Loucy (cell line): ENCODE results near the gene PPP3CA.
A peak's percentile ranks its signal among the peaks of the same experiment; 100 is the strongest.

Experiments used
- H2AFZ ChIP-seq: fragments of 200-600 bp; sonication (generic); 2 replicates; pipeline ENCODE4 v1.6.0; 2016; ENCODE audit warnings: antibody characterized with exemption, mild to moderate bottlenecking, low read length, moderate library complexity
- H3F3A ChIP-seq: fragments of 200-600 bp; 2 replicates; pipeline ENCODE4 v1.6.0; 2016; ENCODE audit warnings: antibody characterized with exemption, low read depth, mild to moderate bottlenecking
- H3K27me3 ChIP-seq: fragments of 200-600 bp; sonication (generic); 2 replicates; pipeline ENCODE4 v1.6.1; 2014; ENCODE audit warnings: low read length, mild to moderate bottlenecking; ENCODE audit not compliant: insufficient read depth, poor library complexity, severe bottlenecking
- H3K36me3 ChIP-seq: fragments of 200-600 bp; sonication (generic); 2 replicates; pipeline ENCODE4 v1.6.1; 2016; ENCODE audit warnings: low read length; ENCODE audit not compliant: insufficient read depth
- H3K4me1 ChIP-seq: fragments of 200-600 bp; sonication (generic); 2 replicates; pipeline ENCODE4 v1.5.1; 2014; ENCODE audit warnings: low read length, mild to moderate bottlenecking; ENCODE audit not compliant: insufficient read depth, poor library complexity, severe bottlenecking
- H3K4me2 ChIP-seq: fragments of 200-600 bp; sonication (generic); 2 replicates; pipeline ENCODE4 v1.6.0; 2014; ENCODE audit warnings: antibody characterized with exemption, low read length, low read depth, mild to moderate bottlenecking; ENCODE audit not compliant: poor library complexity, severe bottlenecking
- H3K4me3 ChIP-seq: fragments of 200-600 bp; sonication (generic); 2 replicates; pipeline ENCODE4 v1.5.1; 2014; ENCODE audit warnings: low read length, mild to moderate bottlenecking, mixed read lengths; ENCODE audit not compliant: poor library complexity, severe bottlenecking
- H3K79me2 ChIP-seq: fragments of 200-600 bp; sonication (generic); 2 replicates; pipeline ENCODE4 v1.6.1; 2014; ENCODE audit warnings: low read length; ENCODE audit not compliant: insufficient read depth
- H3K9ac ChIP-seq: fragments of 200-600 bp; sonication (generic); 2 replicates; pipeline ENCODE4 v1.6.0; 2014; ENCODE audit warnings: mild to moderate bottlenecking, low read depth, low read length, moderate library complexity; ENCODE audit not compliant: poor library complexity, severe bottlenecking
- H3K9me2 ChIP-seq: fragments of 200-600 bp; sonication (generic); replicated peaks from 2 replicates; pipeline ENCODE4 v1.6.1; 2016; ENCODE audit warnings: low read depth, low read length, mixed read lengths
- H3K9me3 ChIP-seq: fragments of 200-600 bp; sonication (generic); 2 replicates; pipeline ENCODE4 v1.6.1; 2014; ENCODE audit warnings: mild to moderate bottlenecking, antibody characterized with exemption, low read length, low read depth; ENCODE audit not compliant: insufficient read depth
- H4K20me1 ChIP-seq: fragments of 200-600 bp; sonication (generic); 2 replicates; pipeline ENCODE4 v1.6.0; 2014; ENCODE audit warnings: antibody characterized with exemption, low read length, mild to moderate bottlenecking; ENCODE audit not compliant: insufficient read depth, poor library complexity, severe bottlenecking
- CTCF ChIP-seq: fragments of 200-600 bp; sonication (generic); conservative IDR thresholded peaks from 2 replicates; pipeline ENCODE4 v1.5.1; 2014; ENCODE audit warnings: mild to moderate bottlenecking, antibody characterized with exemption, low read length
- EZH2phosphoT487 ChIP-seq: fragments of 200-600 bp; IDR thresholded peaks from 2 replicates; pipeline ENCODE4 v1.6.1; 2018; ENCODE audit warnings: antibody characterized with exemption, mild to moderate bottlenecking, moderate library complexity, borderline replicate concordance

PPP3CA gene

GRCh38 chr4:100982345-100982744 is 365.0 kb downstream of the PPP3CA start:
- Histone ChIP-seq H3K4me2 (no peak overlapping the region), H4K20me1 (no peaks in the 10 kb centered on the region), H3K4me1 (no peaks in the 10 kb centered on the region), H3K9ac (no peak overlapping the region), H3K9me2 (no peaks in the 10 kb centered on the region), H3F3A (no peaks in the 10 kb centered on the region), H3K4me3 (no peak overlapping the region), H3K36me3 (no peaks in the 10 kb centered on the region), H3K79me2 (no peaks in the 10 kb centered on the region), H2AFZ (no peak overlapping the region), H3K27me3 (no peaks in the 10 kb centered on the region), H3K9me3 (no peaks in the 10 kb centered on the region)
- no peak for TF ChIP-seq EZH2phosphoT487
- TF ChIP-seq CTCF, result no peak

DNA sequence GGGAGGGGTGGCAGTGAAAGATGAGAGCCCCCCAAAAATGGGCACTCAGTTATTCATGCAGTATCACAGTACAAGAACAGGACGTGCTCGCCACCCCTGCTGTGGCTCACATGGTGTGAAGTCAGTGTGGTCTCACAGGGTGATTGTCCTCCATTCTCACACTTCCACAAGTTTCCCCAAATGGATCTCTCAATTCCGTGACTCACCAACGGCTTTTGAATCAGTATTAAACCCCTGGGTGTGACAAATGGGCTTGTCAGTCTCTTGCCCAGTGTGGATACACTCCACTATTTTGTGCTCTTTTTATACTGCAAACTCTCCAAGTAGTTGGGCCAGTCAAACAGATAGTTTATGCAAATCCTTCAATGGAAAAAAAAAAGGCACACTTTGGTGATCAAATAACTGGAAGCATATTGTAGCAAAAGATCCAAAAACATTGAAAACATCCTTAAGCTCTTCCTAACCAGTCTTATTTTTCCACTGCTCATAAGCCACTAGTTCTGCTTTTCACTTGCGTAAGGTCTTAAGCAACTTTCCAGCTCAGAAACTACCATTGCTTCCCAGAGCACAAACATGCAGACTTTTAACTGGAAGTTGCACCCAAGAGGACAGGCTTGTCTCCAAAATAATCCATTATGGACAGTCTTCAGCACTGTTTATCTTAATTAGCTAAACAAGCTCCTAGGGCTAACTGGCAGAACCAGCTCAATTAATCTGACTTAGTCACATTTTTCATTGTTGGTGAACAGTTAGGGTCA is 365.7 kb downstream of the PPP3CA start:
- no peaks in the 10 kb centered on the region for H3K4me1 ChIP-seq
- no peaks in the 10 kb centered on the region for H3K27me3 ChIP-seq
- H3K9me3 ChIP-seq, result no peaks in the 10 kb centered on the region
- no peaks in the 10 kb centered on the region for H3K36me3 ChIP-seq
- no peaks in the 10 kb centered on the region for H3K9me2 ChIP-seq
- H3K4me2 ChIP-seq, result no peak overlapping the region
- H3K9ac ChIP-seq, result no peak overlapping the region
- H3K79me2 ChIP-seq, result no peaks in the 10 kb centered on the region
- no peak overlapping the region for H3K4me3 ChIP-seq
- no peak for TF ChIP-seq CTCF
- peak overlapping the region; percentile 44 for H2AFZ ChIP-seq
- no peaks in the 10 kb centered on the region for H4K20me1 ChIP-seq
- no peaks in the 10 kb centered on the region for H3F3A ChIP-seq

DNA sequence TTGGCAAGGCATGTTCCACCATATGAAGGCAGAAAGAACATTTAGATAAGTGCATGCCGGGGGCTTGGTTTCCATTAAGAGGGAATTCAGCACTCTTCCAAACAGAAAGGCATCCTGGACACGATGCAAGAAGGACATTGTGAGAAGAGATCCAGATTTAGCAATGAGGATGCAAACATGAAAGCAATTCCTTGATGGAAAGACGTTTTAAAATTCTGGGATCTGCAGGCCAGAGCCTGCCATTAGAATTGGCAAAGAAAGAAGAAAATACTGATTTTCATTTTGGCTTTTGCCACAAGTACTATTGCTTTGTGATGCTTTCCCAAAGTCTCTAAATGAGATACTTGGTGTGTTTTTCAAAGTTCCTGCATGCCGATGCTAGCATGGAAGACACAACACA is 367.6 kb downstream of the PPP3CA start:
- no peaks in the 10 kb centered on the region for H3K4me1 ChIP-seq
- no peak overlapping the region for H3K9ac ChIP-seq
- H3K36me3 ChIP-seq, result no peaks in the 10 kb centered on the region
- no peak overlapping the region for H3K4me2 ChIP-seq
- H3F3A ChIP-seq, result no peaks in the 10 kb centered on the region
- TF ChIP-seq CTCF (no peak), EZH2phosphoT487 (no peak)
- no peaks in the 10 kb centered on the region for H3K9me3 ChIP-seq
- no peaks in the 10 kb centered on the region for H4K20me1 ChIP-seq
- H3K4me3 ChIP-seq, result no peak overlapping the region
- H2AFZ ChIP-seq, result no peak overlapping the region
- no peaks in the 10 kb centered on the region for H3K27me3 ChIP-seq
- no peaks in the 10 kb centered on the region for H3K9me2 ChIP-seq
- no peaks in the 10 kb centered on the region for H3K79me2 ChIP-seq
